ENCODE data around the gene RPL35A. TPM values are rescaled to one million over a fixed set of nuclear protein-coding genes. Genes with fewer than 3 reads are reported as not detected.
A peak's percentile ranks its signal among the peaks of the same experiment; 100 is the strongest.

RPL35A gene
- total RNA-seq (ENCODE audit: unreplicated experiment), result 1,090 TPM
- long read RNA-seq, transcript RPL35A-206 (5 exons, 1,444 nt), result major isoform, 924 of 1,112 reads
- long read RNA-seq, transcript RPL35A-205 (5 exons, 553 nt), result minor isoform, 26 of 1,112 reads
- long read RNA-seq, partial matches to known transcripts, result 110 of 1,112 reads
- long read RNA-seq, other reads (novel, unspliced or antisense), result 49 of 1,112 reads

DNA sequence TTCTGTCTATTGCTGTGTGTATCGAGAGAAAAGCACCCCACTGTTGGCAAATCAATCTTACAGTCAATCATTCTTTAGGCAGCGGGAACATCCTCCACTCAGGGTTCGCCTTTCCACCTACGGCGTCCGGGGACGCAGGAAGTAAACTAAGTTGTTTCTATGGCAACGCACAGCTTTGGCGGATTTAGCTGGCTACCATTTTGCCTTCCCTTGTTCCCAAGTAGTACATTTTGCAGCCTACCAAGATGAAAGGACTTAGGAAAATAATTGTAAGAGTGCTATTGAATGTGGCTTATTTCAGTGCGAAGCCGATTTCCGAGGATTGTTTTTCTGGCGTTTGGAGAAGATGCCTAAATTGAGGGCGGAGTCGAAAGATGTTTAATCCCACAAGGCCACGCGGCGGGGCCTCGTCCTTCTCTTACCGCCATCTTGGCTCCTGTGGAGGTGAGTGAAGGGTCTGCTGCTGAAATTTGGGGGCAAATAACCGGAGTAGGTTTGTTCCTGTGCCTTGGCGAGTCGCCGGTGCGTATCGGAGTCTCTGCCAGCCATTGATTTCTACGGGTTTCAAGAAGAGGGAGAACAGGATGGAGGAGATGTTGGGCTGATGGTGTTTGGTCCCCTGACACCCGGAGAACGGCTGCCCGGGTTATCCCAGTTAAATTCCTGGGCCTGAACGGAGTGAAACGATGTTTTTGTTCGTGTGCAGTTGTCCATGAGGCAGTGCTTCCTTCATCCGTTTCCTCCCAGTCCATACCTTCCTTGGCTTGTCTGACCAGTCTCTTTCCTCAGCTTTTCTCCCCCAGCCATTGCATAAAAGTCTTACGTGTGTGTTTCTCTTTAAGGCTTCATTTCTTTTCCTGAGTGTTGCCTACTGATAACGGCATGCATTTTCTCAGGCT, at the start of gene RPL35A:
Gene RPL35A (plus strand): TSS at position 413 of the 899 bp plus-strand sequence. CDS start 778 bp downstream, outside the sequence.
- Mint-ChIP-seq H3K4me1 (ENCODE audit: unreplicated experiment) (peaks cover 21% of the 10 kb centered on the region), H3K4me3 (ENCODE audit: unreplicated experiment) (peak within 1 kb of the TSS; percentile 99), H3K27me3 (ENCODE audit: unreplicated experiment) (peaks cover 8% of the 10 kb centered on the region), H3K9me3 (ENCODE audit: unreplicated experiment) (no peaks in the 10 kb centered on the region), H3K36me3 (ENCODE audit: low read depth, unreplicated experiment) (peaks cover 30% of the 10 kb centered on the region), H3K27ac (ENCODE audit: unreplicated experiment) (peak within 1 kb of the TSS; percentile 97)
- TF ChIP-seq, protein P1, sequence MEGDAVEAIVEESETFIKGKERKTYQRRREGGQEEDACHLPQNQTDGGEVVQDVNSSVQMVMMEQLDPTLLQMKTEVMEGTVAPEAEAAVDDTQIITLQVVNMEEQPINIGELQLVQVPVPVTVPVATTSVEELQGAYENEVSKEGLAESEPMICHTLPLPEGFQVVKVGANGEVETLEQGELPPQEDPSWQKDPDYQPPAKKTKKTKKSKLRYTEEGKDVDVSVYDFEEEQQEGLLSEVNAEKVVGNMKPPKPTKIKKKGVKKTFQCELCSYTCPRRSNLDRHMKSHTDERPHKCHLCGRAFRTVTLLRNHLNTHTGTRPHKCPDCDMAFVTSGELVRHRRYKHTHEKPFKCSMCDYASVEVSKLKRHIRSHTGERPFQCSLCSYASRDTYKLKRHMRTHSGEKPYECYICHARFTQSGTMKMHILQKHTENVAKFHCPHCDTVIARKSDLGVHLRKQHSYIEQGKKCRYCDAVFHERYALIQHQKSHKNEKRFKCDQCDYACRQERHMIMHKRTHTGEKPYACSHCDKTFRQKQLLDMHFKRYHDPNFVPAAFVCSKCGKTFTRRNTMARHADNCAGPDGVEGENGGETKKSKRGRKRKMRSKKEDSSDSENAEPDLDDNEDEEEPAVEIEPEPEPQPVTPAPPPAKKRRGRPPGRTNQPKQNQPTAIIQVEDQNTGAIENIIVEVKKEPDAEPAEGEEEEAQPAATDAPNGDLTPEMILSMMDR (IDR thresholded peaks at IDR 0.05; ENCODE audit: unreplicated experiment), result no peak
- DNase-seq (ENCODE audit: low spot score), result peak; percentile 77

DNA sequence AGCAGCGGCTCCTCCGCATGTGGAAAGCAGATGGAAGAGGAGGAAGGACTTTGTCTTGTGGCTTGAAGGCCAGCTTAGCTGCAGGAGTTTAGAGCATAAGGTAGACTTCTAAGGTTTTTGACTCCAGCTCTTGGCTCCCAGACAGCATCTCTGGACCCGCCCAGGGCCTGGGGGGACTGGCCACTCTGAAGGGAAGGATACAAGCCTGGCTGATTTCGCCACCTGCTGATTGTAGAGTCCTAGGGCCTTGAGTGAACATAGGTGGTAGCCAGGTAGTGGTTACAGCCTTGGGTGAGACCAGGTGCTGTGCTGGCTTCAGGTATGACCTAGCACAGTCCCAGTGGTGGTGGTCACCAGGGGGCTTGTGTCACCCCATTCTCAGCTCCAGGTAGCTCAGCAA, 48.4 kb upstream of the RPL35A start:
- TF ChIP-seq, protein P1 (IDR thresholded peaks at IDR 0.05; ENCODE audit: unreplicated experiment), result no peak
- H3K36me3 Mint-ChIP-seq (ENCODE audit: low read depth, unreplicated experiment), result no peaks in the 10 kb centered on the region
- peaks cover 1% of the 10 kb centered on the region for H3K27me3 Mint-ChIP-seq (ENCODE audit: unreplicated experiment)
- no peak for DNase-seq (ENCODE audit: low spot score)
- H3K4me3 Mint-ChIP-seq (ENCODE audit: unreplicated experiment), result no peak overlapping the region
- no peak overlapping the region for H3K27ac Mint-ChIP-seq (ENCODE audit: unreplicated experiment)
- H3K9me3 Mint-ChIP-seq (ENCODE audit: unreplicated experiment), result no peaks in the 10 kb centered on the region
- no peaks in the 10 kb centered on the region for H3K4me1 Mint-ChIP-seq (ENCODE audit: unreplicated experiment)

DNA sequence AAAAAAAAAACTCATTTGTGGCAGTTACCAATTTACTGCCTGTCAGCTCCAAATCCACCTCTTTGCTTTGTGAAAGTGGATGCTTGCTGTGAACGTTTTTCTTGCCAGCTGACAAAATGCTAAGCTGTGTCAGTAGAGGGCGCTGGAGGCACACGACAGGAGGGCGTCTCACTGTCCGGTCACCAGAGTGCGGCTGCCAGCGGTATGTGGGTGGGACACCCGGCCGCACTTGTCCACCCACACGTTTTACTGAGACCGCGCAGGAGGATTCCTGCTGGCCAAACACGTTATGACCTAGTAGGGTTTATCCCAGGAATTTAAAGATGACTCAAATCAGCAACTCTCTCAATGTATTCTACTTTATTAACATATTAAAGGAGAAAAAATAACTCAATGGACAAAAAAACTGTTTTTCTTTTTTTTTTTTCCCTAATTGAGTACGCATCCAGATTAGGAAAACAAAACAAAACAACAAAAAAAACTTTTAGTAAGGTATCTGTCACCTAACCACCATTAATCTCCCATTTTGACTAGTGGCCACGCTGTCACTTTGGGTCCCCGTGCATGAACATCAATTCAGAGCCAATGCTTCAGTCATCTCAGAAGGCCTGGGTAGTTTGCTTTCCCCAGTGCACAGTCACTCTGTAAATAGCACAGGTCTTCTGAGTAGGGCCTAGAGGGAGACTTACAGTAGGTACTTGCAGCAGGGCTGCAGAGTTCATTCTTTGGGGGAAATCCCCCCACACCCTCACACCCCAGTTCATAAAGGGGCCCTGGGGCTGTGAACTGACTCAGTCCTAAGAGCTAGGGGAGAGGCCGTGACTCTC, 43.8 kb upstream of the RPL35A start:
- Mint-ChIP-seq H3K27ac (ENCODE audit: unreplicated experiment) (no peak overlapping the region), H3K4me3 (ENCODE audit: unreplicated experiment) (no peak overlapping the region), H3K27me3 (ENCODE audit: unreplicated experiment) (peaks cover 1% of the 10 kb centered on the region), H3K9me3 (ENCODE audit: unreplicated experiment) (no peaks in the 10 kb centered on the region), H3K36me3 (ENCODE audit: low read depth, unreplicated experiment) (peaks cover 8% of the 10 kb centered on the region), H3K4me1 (ENCODE audit: unreplicated experiment) (no peaks in the 10 kb centered on the region)
- TF ChIP-seq, protein P1 (IDR thresholded peaks at IDR 0.05; ENCODE audit: unreplicated experiment), result peak; percentile 86
- peak; percentile 90 for DNase-seq (ENCODE audit: low spot score)

DNA sequence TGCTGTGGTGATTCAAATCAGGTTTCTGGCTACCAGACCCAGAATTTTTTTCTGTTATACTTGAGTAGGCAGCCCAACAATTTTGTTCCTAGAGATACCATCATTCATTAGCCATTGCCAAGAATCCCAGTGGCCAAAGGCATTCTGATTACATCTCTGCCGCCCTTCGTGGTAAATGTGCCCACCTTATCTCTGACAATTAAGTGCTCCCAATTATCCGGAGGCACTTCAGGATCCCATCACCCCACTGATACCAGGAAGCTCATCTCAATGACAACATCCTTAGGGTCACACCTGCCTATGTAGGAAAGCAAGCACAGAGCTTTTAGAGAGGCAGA, 43.2 kb upstream of the RPL35A start:
- no peak for DNase-seq (ENCODE audit: low spot score)
- no peaks in the 10 kb centered on the region for H3K4me1 Mint-ChIP-seq (ENCODE audit: unreplicated experiment)
- H3K36me3 Mint-ChIP-seq (ENCODE audit: low read depth, unreplicated experiment), result peaks cover 8% of the 10 kb centered on the region
- no peak overlapping the region for H3K4me3 Mint-ChIP-seq (ENCODE audit: unreplicated experiment)
- H3K27ac Mint-ChIP-seq (ENCODE audit: unreplicated experiment), result no peak overlapping the region
- peaks cover 1% of the 10 kb centered on the region for H3K27me3 Mint-ChIP-seq (ENCODE audit: unreplicated experiment)
- TF ChIP-seq, protein P1 (IDR thresholded peaks at IDR 0.05; ENCODE audit: unreplicated experiment), result no peak
- no peaks in the 10 kb centered on the region for H3K9me3 Mint-ChIP-seq (ENCODE audit: unreplicated experiment)
